ENCODE data around the gene SLMAP. TPM values are rescaled to one million over a fixed set of nuclear protein-coding genes. Genes with fewer than 3 reads are reported as not detected.

Gene SLMAP
- polyA plus RNA-seq, 1 donor (not counting 4 experiments of a cell fraction or from before 2014, with no cell fraction given) = 58.0 TPM

GRCh38 chr3:57933602-57934001 is 177.5 kb downstream of the SLMAP start:
- FAIRE-seq (no peak), DNase-seq (ENCODE audit: low read depth, low spot score) (no peak)
- no peak overlapping the region for H3K9ac ChIP-seq (ENCODE audit: control insufficient read depth, extremely low read depth, insufficient read depth, low read length)
- no peaks in the 10 kb centered on the region for H3K9me1 ChIP-seq (ENCODE audit: control insufficient read depth, extremely low read depth, insufficient read depth, low read length)
- no peaks in the 10 kb centered on the region for H3K79me2 ChIP-seq (ENCODE audit: control insufficient read depth, insufficient read depth, low read length)
- no peak overlapping the region for H3K4me3 ChIP-seq (ENCODE audit: control insufficient read depth in 2 of 3, extremely low read depth in 1 of 3, insufficient read depth in 2 of 3, low read depth in 1 of 3, low read length in 3 of 3)
- H4K20me1 ChIP-seq (ENCODE audit: control insufficient read depth, extremely low read depth, insufficient read depth, low read length) = no peaks in the 10 kb centered on the region
- H3K27ac ChIP-seq (ENCODE audit: control insufficient read depth, insufficient read depth, low read length) = no peak overlapping the region
- dilution Hi-C loops (cut with MboI; ENCODE audit: extremely low pct_ligation_motif_present, low sequenced_read_pairs) = no loop called here
- no peaks in the 10 kb centered on the region for H3K27me3 ChIP-seq (ENCODE audit: control insufficient read depth, extremely low read depth, insufficient read depth, low read length)
- H3K9me3 ChIP-seq (ENCODE audit: control insufficient read depth, low read depth, low read length) = no peaks in the 10 kb centered on the region
- no peaks in the 10 kb centered on the region for H3K4me1 ChIP-seq (ENCODE audit: control insufficient read depth, extremely low read depth, insufficient read depth, low read length)
- H3K36me3 ChIP-seq (ENCODE audit: control insufficient read depth in 2 of 2, extremely low read depth in 1 of 2, insufficient read depth in 2 of 2, low read length in 2 of 2) = peaks cover 0 to 5% of the 10 kb centered on the region in 2 experiments
- H3K4me2 ChIP-seq (ENCODE audit: control insufficient read depth, extremely low read depth, insufficient read depth, low read depth, low read length) = no peak overlapping the region
- H2AFZ ChIP-seq (ENCODE audit: control insufficient read depth, low read length) = no peak overlapping the region
- TF ChIP-seq CTCF (optimal IDR thresholded peaks at IDR 0.05 in 1 of 3, IDR thresholded peaks at IDR 0.05 in 1 of 3, conservative IDR thresholded peaks at IDR 0.05 in 1 of 3; ENCODE audit: extremely low read depth in 1 of 3, insufficient read depth in 2 of 3, low read length in 3 of 3) (no peak), EZH2 (IDR thresholded peaks at IDR 0.05; ENCODE audit: low read length) (no peak)

DNA sequence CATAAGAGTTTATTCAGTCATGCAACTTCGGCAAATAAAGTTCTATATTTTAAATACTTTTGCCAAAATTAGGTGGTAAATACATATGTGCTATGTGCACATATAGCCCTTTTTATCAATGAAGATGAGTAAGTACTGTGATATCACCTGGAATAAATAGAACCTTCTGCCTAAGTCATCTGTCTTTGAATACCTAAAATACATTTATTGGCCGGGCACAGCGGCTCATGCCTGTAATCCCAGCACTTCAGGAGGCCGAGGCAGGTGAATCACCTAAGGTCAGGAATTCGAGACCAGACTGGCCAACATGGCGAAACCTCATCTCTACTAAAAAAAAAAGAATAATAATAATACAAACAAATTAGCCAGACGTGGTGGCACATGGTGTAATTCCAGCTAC is 178.3 kb downstream of the SLMAP start:
- Histone ChIP-seq H3K36me3 (ENCODE audit: control insufficient read depth in 2 of 2, extremely low read depth in 1 of 2, insufficient read depth in 2 of 2, low read length in 2 of 2) (peaks cover 0 to 5% of the 10 kb centered on the region in 2 experiments), H3K27me3 (ENCODE audit: control insufficient read depth, extremely low read depth, insufficient read depth, low read length) (no peaks in the 10 kb centered on the region), H3K9ac (ENCODE audit: control insufficient read depth, extremely low read depth, insufficient read depth, low read length) (no peak overlapping the region), H3K4me2 (ENCODE audit: control insufficient read depth, extremely low read depth, insufficient read depth, low read depth, low read length) (no peak overlapping the region), H3K9me3 (ENCODE audit: control insufficient read depth, low read depth, low read length) (no peaks in the 10 kb centered on the region), H4K20me1 (ENCODE audit: control insufficient read depth, extremely low read depth, insufficient read depth, low read length) (no peaks in the 10 kb centered on the region), H3K9me1 (ENCODE audit: control insufficient read depth, extremely low read depth, insufficient read depth, low read length) (no peaks in the 10 kb centered on the region), H2AFZ (ENCODE audit: control insufficient read depth, low read length) (no peak overlapping the region), H3K27ac (ENCODE audit: control insufficient read depth, insufficient read depth, low read length) (no peak overlapping the region), H3K4me3 (ENCODE audit: control insufficient read depth in 2 of 3, extremely low read depth in 1 of 3, insufficient read depth in 2 of 3, low read depth in 1 of 3, low read length in 3 of 3) (no peak overlapping the region), H3K4me1 (ENCODE audit: control insufficient read depth, extremely low read depth, insufficient read depth, low read length) (no peaks in the 10 kb centered on the region), H3K79me2 (ENCODE audit: control insufficient read depth, insufficient read depth, low read length) (no peaks in the 10 kb centered on the region)
- no peak for DNase-seq (ENCODE audit: low read depth, low spot score)
- no peak for FAIRE-seq
- dilution Hi-C loops (cut with MboI; ENCODE audit: extremely low pct_ligation_motif_present, low sequenced_read_pairs) = no loop called here
- no peak for TF ChIP-seq EZH2 (IDR thresholded peaks at IDR 0.05; ENCODE audit: low read length)
- no peak for TF ChIP-seq CTCF (optimal IDR thresholded peaks at IDR 0.05 in 1 of 3, IDR thresholded peaks at IDR 0.05 in 1 of 3, conservative IDR thresholded peaks at IDR 0.05 in 1 of 3; ENCODE audit: extremely low read depth in 1 of 3, insufficient read depth in 2 of 3, low read length in 3 of 3)
